Measurements from ENCODE around the gene BRDT.

GRCh38 chr1:92013923-92014322, 64.7 kb downstream of the BRDT start:
- TF ChIP-seq SIN3A (conservative IDR thresholded peaks at IDR 0.05 in 1 of 2, IDR thresholded peaks at IDR 0.05 in 1 of 2; ENCODE audit: low read depth in 1 of 2, low read length in 2 of 2) (no peak), RAD21 (IDR thresholded peaks at IDR 0.05 in 1 of 2, conservative IDR thresholded peaks at IDR 0.05 in 1 of 2; ENCODE audit: low read depth in 2 of 2, low read length in 2 of 2) (no peak), CEBPB (IDR thresholded peaks at IDR 0.05; ENCODE audit: low read depth, low read length) (no peak), EZH2 (IDR thresholded peaks at IDR 0.05; ENCODE audit: low read depth, low read length, severe bottlenecking) (no peak), RBBP5 (IDR thresholded peaks at IDR 0.05; ENCODE audit: borderline replicate concordance, low read depth, low read length) (no peak), POLR2A (IDR thresholded peaks at IDR 0.05; ENCODE audit: control extremely low read depth in 1 of 2, low read depth in 2 of 2, low read length in 2 of 2) (no peak), POLR2AphosphoS5 (IDR thresholded peaks at IDR 0.05; ENCODE audit: low read depth, low read length) (no peak), JUND (IDR thresholded peaks at IDR 0.05; ENCODE audit: low read length) (no peak), TAF1 (IDR thresholded peaks at IDR 0.05; ENCODE audit: low read depth, low read length) (no peak)
- TF ChIP-seq, protein P1, sequence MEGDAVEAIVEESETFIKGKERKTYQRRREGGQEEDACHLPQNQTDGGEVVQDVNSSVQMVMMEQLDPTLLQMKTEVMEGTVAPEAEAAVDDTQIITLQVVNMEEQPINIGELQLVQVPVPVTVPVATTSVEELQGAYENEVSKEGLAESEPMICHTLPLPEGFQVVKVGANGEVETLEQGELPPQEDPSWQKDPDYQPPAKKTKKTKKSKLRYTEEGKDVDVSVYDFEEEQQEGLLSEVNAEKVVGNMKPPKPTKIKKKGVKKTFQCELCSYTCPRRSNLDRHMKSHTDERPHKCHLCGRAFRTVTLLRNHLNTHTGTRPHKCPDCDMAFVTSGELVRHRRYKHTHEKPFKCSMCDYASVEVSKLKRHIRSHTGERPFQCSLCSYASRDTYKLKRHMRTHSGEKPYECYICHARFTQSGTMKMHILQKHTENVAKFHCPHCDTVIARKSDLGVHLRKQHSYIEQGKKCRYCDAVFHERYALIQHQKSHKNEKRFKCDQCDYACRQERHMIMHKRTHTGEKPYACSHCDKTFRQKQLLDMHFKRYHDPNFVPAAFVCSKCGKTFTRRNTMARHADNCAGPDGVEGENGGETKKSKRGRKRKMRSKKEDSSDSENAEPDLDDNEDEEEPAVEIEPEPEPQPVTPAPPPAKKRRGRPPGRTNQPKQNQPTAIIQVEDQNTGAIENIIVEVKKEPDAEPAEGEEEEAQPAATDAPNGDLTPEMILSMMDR (IDR thresholded peaks at IDR 0.05; ENCODE audit: control extremely low read depth in 1 of 3, insufficient read depth in 1 of 3, low read depth in 1 of 3, low read length in 3 of 3), result no peak
- TF ChIP-seq, protein P2, sequence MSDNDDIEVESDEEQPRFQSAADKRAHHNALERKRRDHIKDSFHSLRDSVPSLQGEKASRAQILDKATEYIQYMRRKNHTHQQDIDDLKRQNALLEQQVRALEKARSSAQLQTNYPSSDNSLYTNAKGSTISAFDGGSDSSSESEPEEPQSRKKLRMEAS (IDR thresholded peaks at IDR 0.05), result no peak
- TF ChIP-seq, protein P3, sequence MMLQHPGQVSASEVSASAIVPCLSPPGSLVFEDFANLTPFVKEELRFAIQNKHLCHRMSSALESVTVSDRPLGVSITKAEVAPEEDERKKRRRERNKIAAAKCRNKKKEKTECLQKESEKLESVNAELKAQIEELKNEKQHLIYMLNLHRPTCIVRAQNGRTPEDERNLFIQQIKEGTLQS (IDR thresholded peaks at IDR 0.05; ENCODE audit: insufficient read depth, low read depth, low read length), result no peak
